ENCODE results near the gene CLIP4. TPM values are rescaled to one million over a fixed set of nuclear protein-coding genes. Genes with fewer than 3 reads are reported as not detected.

The CLIP4 gene
- total RNA-seq, result 22.4 and 39.9 TPM in 2 replicates

GRCh38 chr2:29114946-29115609, at the start of gene CLIP4:
CLIP4 (plus strand) TSS chr2:29115415; CDS start chr2:29121389, 5,974 bp downstream.

GRCh38 chr2:29074411-29074810, 40.8 kb upstream of the CLIP4 start, which contains the start of gene PCARE:
PCARE (minus strand) TSS chr2:29074523; CDS start chr2:29074261, 262 bp downstream.

Other genes with a start within 250 kb of the CLIP4 start
- 12.7 and 13.9 TPM in 2 replicates for gene TRMT61B, start 245.1 kb upstream of the CLIP4 start, total RNA-seq
- gene WDR43, start 220.7 kb upstream of the CLIP4 start, total RNA-seq, result 75.0 and 80.2 TPM in 2 replicates
- gene TOGARAM2, start 134.1 kb upstream of the CLIP4 start, total RNA-seq, result under 0.01 TPM in 2 replicates
- under 0.01 TPM in 1 of 2 replicates, not detected in the other for gene PCARE, start 40.9 kb upstream of the CLIP4 start, total RNA-seq

Data from endothelial cell of coronary artery (primary cell).